ENCODE measurements around the gene CLIP1.
"Not testable (repeated sequence)": the region's sequence is repeated elsewhere in the genome, so short reads cannot be mapped to it uniquely, and the experiment has no call there.

- not testable (repeated sequence) for TF ChIP-seq CTCF (conservative IDR thresholded peaks at IDR 0.05; ENCODE audit: low read length); EZH2phosphoT487 (IDR thresholded peaks at IDR 0.05; ENCODE audit: borderline replicate concordance, low read depth, low read length)
These were observed 45.7 kb downstream of the CLIP1 start for GRCh38 chr12:122376751-122377150.
